Upper lobe of left lung (tissue), 6 donors: ENCODE measurements around the gene XIRP1. TPM values are rescaled to one million over a fixed set of nuclear protein-coding genes. Genes with fewer than 3 reads are reported as not detected.

Experiments used
- ATAC-seq, 2 donors: fragments of 200-7000 bp; cut with Tn5 transposase; one replicate each; pipeline ENCODE4 v1.9.1; 2022; ENCODE audit warnings: mild to moderate bottlenecking in 2 of 2, moderate library complexity in 2 of 2; ENCODE audit not compliant: low FRiP score in 2 of 2
- DNase-seq, 2 donors: peaks; one replicate each; pipeline ENCODE4 v3.0.0-alpha.2; 2019 to 2020
- H3K27ac ChIP-seq, 4 donors: fragments of 200-600 bp; sonication (generic); one replicate each; pipeline ENCODE4 v1.5.1; 2016 to 2019
- H3K27me3 ChIP-seq, 4 donors: fragments of 200-600 bp; sonication (generic); one replicate each; pipeline ENCODE4 v1.5.1; 2017 to 2019
- H3K36me3 ChIP-seq, 4 donors: fragments of 200-600 bp; sonication (generic); one replicate each; pipeline ENCODE4 v1.5.1; 2016 to 2019
- H3K4me1 ChIP-seq, 4 donors: fragments of 200-600 bp; sonication (generic); one replicate each; pipeline ENCODE4 v1.5.1; 2018 to 2019
- H3K4me3 ChIP-seq, 4 donors: fragments of 200-600 bp; sonication (generic); one replicate each; pipeline ENCODE4 v1.5.1; 2017 to 2019; ENCODE audit warnings: mild to moderate bottlenecking in 2 of 4, moderate library complexity in 1 of 4
- H3K9me3 ChIP-seq, 4 donors: fragments of 200-600 bp; sonication (generic); one replicate each; pipeline ENCODE4 v1.5.1; 2018 to 2019
- CTCF ChIP-seq, 6 experiments: fragments of 450-650 bp in 4 of 6; fragments of 200-600 bp in 2 of 6; sonication (generic) in 2 of 6; IDR thresholded peaks; one replicate each; pipeline ENCODE4 v1.5.1; 2016 to 2019; ENCODE audit warnings: antibody characterized with exemption in 6 of 6
- EP300 ChIP-seq, 4 donors: sonication (generic); formaldehyde crosslinking; IDR thresholded peaks; one replicate each; pipeline ENCODE4 v1.5.1; 2017; ENCODE audit warnings: antibody characterized with exemption in 4 of 4, control low read depth in 2 of 4
- POLR2A ChIP-seq, 4 donors: fragments of 450-650 bp; IDR thresholded peaks; one replicate each; pipeline ENCODE4 v1.5.1; 2016 to 2017; ENCODE audit warnings: antibody characterized with exemption in 4 of 4, mild to moderate bottlenecking in 2 of 4
- POLR2AphosphoS5 ChIP-seq, 2 donors: sonication (generic); formaldehyde crosslinking; IDR thresholded peaks; one replicate each; pipeline ENCODE4 v1.5.1; 2017; ENCODE audit warnings: antibody characterized with exemption in 2 of 2
- WGBS, 2 donors: methylation state at CpG; one replicate each; pipeline ENCODE4 v1.1.5; 2017 to 2018; 5-methylcytosine and 5-hydroxymethylcytosine counted together
- total RNA-seq, 6 donors: library from RNA; depleted of rRNA in 4 of 6; stranded (reverse); fragments of >200 nt in 4 of 6; gene quantifications; one replicate each; pipeline versions ENCODE4 v1.1.0 to v1.2.1, GENCODE V29; 2016 to 2021
- donor health status: DM: no; HTN: no; CAD: no; lungs with moderate emphysema.
- donor health status: DM: no; HTN: yes; CAD: no; lungs with severe emphysema.

Gene XIRP1
- total RNA-seq, 6 donors from 2014 or later = 0.07 to 1.2 (median 0.10) TPM; not detected in 3

- H3K36me3 ChIP-seq = no peaks in the 10 kb centered on the region
- DNase-seq (peak in 1 of 2 donors; percentile 62), ATAC-seq (no peak)
- TF ChIP-seq POLR2A (IDR thresholded peaks at IDR 0.05) (no peak), CTCF (IDR thresholded peaks at IDR 0.05) (no peak), POLR2AphosphoS5 (IDR thresholded peaks at IDR 0.05) (no peak), EP300 (IDR thresholded peaks at IDR 0.05) (no peak)
- H3K27me3 ChIP-seq = no peaks in the 10 kb centered on the region
- H3K4me1 ChIP-seq = peaks cover 35 to 49% (median 42%) of the 10 kb centered on the region in 4 donors
- WGBS, 2 donors = 86 to 89% methylated on average over 11 to 12 of the region's 12 CpGs
- H3K4me3 ChIP-seq = no peak overlapping the region
- peak overlapping the region; percentile 79 to 94 (median 90) for H3K27ac ChIP-seq
- H3K9me3 ChIP-seq = no peaks in the 10 kb centered on the region
Observed at GRCh38 chr3:39183211-39184080, 8.9 kb downstream of the XIRP1 start.

- no peak for ATAC-seq
- H3K27me3 ChIP-seq = no peaks in the 10 kb centered on the region
- no peaks in the 10 kb centered on the region for H3K36me3 ChIP-seq
- H3K27ac ChIP-seq = peak overlapping the region; percentile 79 to 94 (median 90)
- TF ChIP-seq EP300 (IDR thresholded peaks at IDR 0.05) (no peak), POLR2A (IDR thresholded peaks at IDR 0.05) (no peak), POLR2AphosphoS5 (IDR thresholded peaks at IDR 0.05) (no peak), CTCF (IDR thresholded peaks at IDR 0.05) (no peak)
- DNase-seq = no peak
- H3K4me3 ChIP-seq = peak overlapping the region in 2 of 4 donors; percentile 31 to 48
- H3K4me1 ChIP-seq = peaks cover 45 to 64% (median 54%) of the 10 kb centered on the region in 4 donors
- H3K9me3 ChIP-seq = no peaks in the 10 kb centered on the region
- 75 to 79% methylated on average over 7 of the region's 7 CpGs for WGBS, 2 donors
Observed at GRCh38 chr3:39181408-39182335, 10.7 kb downstream of the XIRP1 start.

GRCh38 chr3:39180546-39181346 is 11.6 kb downstream of the XIRP1 start:
- WGBS, 2 donors = 2 to 6% methylated on average over 29 to 42 of the region's 64 CpGs
- Histone ChIP-seq H3K4me1 (peaks cover 48 to 66% (median 58%) of the 10 kb centered on the region in 4 donors), H3K36me3 (no peaks in the 10 kb centered on the region), H3K27me3 (no peaks in the 10 kb centered on the region), H3K27ac (peak overlapping the region; percentile 87 to 94 (median 94)), H3K4me3 (peak overlapping the region; percentile 14 to 48 (median 37)), H3K9me3 (no peaks in the 10 kb centered on the region)
- TF ChIP-seq POLR2A (IDR thresholded peaks at IDR 0.05) (peak in 2 of 4 donors; percentile 52 to 71), EP300 (IDR thresholded peaks at IDR 0.05) (peak in 3 of 4 donors; percentile 55 to 93 (median 70)), CTCF (IDR thresholded peaks at IDR 0.05) (peak; percentile 6 to 79 (median 52)), POLR2AphosphoS5 (IDR thresholded peaks at IDR 0.05) (peak; percentile 79 to 85)
- peak; percentile 91 to 93 for ATAC-seq
- peak; percentile 98 to 99 for DNase-seq

- H3K36me3 ChIP-seq = no peaks in the 10 kb centered on the region
- WGBS, 2 donors = 52 to 58% methylated on average over 3 of the region's 3 CpGs
- peak overlapping the region in 3 of 4 donors; percentile 31 to 48 (median 43) for H3K4me3 ChIP-seq
- no peaks in the 10 kb centered on the region for H3K27me3 ChIP-seq
- peak overlapping the region; percentile 87 to 94 (median 94) for H3K27ac ChIP-seq
- ATAC-seq (no peak), DNase-seq (no peak)
- peaks cover 48 to 66% (median 58%) of the 10 kb centered on the region in 4 donors for H3K4me1 ChIP-seq
- H3K9me3 ChIP-seq = no peaks in the 10 kb centered on the region
- no peak for TF ChIP-seq POLR2AphosphoS5 (IDR thresholded peaks at IDR 0.05)
- no peak for TF ChIP-seq CTCF (IDR thresholded peaks at IDR 0.05)
- TF ChIP-seq EP300 (IDR thresholded peaks at IDR 0.05) = no peak
- TF ChIP-seq POLR2A (IDR thresholded peaks at IDR 0.05) = no peak
Observed at GRCh38 chr3:39180183-39180545, 12.2 kb downstream of the XIRP1 start.
